Sigmoid colon (tissue), 4 donors: ENCODE data around the gene CCL11.

Experiments
- POLR2A ChIP-seq, 2 donors: fragments of 450-650 bp; IDR thresholded peaks; one replicate each; pipeline ENCODE4 v1.6.1; 2016; ENCODE audit warnings: antibody characterized with exemption in 2 of 2, mild to moderate bottlenecking in 2 of 2, moderate library complexity in 2 of 2
- POLR2AphosphoS5 ChIP-seq, 4 donors: sonication (generic); formaldehyde crosslinking; IDR thresholded peaks; one replicate each; pipeline ENCODE4 v1.6.1; 2017; ENCODE audit warnings: antibody characterized with exemption in 4 of 4
- TF ChIP-seq, protein P1 (sequence below), 4 experiments: fragments of 450-650 bp in 3 of 4; fragments of 200-600 bp in 1 of 4; IDR thresholded peaks; one replicate each; pipeline ENCODE4 v1.5.1; 2016 to 2019; ENCODE audit warnings: antibody characterized with exemption in 4 of 4, mild to moderate bottlenecking in 3 of 4, moderate library complexity in 2 of 4

- TF ChIP-seq, protein P1, sequence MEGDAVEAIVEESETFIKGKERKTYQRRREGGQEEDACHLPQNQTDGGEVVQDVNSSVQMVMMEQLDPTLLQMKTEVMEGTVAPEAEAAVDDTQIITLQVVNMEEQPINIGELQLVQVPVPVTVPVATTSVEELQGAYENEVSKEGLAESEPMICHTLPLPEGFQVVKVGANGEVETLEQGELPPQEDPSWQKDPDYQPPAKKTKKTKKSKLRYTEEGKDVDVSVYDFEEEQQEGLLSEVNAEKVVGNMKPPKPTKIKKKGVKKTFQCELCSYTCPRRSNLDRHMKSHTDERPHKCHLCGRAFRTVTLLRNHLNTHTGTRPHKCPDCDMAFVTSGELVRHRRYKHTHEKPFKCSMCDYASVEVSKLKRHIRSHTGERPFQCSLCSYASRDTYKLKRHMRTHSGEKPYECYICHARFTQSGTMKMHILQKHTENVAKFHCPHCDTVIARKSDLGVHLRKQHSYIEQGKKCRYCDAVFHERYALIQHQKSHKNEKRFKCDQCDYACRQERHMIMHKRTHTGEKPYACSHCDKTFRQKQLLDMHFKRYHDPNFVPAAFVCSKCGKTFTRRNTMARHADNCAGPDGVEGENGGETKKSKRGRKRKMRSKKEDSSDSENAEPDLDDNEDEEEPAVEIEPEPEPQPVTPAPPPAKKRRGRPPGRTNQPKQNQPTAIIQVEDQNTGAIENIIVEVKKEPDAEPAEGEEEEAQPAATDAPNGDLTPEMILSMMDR (IDR thresholded peaks at IDR 0.05) = no peak
- TF ChIP-seq POLR2A (IDR thresholded peaks at IDR 0.05) (no peak), POLR2AphosphoS5 (IDR thresholded peaks at IDR 0.05) (peak in 2 of 4 donors; percentile 5 to 30)
These were observed 15.3 kb downstream of the CCL11 start for GRCh38 chr17:34300652-34301370.
